ENCODE results near the gene TMEM131.

The TMEM131 gene

DNA sequence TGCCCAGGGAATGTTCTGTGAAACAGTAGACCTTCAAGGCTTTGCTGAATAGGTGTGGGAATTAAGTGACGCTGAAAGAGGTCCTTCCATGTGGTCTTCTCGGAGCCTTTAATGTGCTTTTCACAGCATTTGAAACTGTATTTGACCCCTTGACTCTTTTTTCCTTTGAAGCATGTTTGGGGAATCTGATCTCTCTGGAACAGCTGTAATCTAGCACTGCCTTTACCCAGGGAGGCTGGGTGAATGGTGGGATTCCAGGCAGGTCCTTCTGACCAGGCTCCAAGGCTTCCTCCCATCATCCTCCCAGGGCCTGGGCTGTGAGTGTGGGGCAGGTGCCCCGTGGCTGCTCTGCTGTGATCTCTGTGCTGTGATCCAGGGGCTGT is 278.1 kb downstream of the TMEM131 start:
- DNase-seq (ENCODE audit: low read depth in 1 of 2, low spot score in 1 of 2): no peak
- TF ChIP-seq, protein P1, sequence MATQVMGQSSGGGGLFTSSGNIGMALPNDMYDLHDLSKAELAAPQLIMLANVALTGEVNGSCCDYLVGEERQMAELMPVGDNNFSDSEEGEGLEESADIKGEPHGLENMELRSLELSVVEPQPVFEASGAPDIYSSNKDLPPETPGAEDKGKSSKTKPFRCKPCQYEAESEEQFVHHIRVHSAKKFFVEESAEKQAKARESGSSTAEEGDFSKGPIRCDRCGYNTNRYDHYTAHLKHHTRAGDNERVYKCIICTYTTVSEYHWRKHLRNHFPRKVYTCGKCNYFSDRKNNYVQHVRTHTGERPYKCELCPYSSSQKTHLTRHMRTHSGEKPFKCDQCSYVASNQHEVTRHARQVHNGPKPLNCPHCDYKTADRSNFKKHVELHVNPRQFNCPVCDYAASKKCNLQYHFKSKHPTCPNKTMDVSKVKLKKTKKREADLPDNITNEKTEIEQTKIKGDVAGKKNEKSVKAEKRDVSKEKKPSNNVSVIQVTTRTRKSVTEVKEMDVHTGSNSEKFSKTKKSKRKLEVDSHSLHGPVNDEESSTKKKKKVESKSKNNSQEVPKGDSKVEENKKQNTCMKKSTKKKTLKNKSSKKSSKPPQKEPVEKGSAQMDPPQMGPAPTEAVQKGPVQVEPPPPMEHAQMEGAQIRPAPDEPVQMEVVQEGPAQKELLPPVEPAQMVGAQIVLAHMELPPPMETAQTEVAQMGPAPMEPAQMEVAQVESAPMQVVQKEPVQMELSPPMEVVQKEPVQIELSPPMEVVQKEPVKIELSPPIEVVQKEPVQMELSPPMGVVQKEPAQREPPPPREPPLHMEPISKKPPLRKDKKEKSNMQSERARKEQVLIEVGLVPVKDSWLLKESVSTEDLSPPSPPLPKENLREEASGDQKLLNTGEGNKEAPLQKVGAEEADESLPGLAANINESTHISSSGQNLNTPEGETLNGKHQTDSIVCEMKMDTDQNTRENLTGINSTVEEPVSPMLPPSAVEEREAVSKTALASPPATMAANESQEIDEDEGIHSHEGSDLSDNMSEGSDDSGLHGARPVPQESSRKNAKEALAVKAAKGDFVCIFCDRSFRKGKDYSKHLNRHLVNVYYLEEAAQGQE (IDR thresholded peaks at IDR 0.05; ENCODE audit: insufficient replicate concordance, low read depth): no peak
- TF ChIP-seq POLR2AphosphoS5 (IDR thresholded peaks at IDR 0.05; ENCODE audit: low read depth): no peak
- TF ChIP-seq GABPA (IDR thresholded peaks at IDR 0.05; ENCODE audit: low read depth): no peak
- no peak for TF ChIP-seq SPI1 (IDR thresholded peaks at IDR 0.05; ENCODE audit: borderline replicate concordance, low read depth)
- TF ChIP-seq CTCF (IDR thresholded peaks at IDR 0.05; ENCODE audit: insufficient read depth, low read length): no peak
- Histone ChIP-seq H3K27me3 (ENCODE audit: insufficient read depth, poor library complexity, severe bottlenecking) (no peaks in the 10 kb centered on the region), H3K27ac (replicated peaks) (peak overlapping the region; percentile 57), H3K4me3 (replicated peaks; ENCODE audit: insufficient read depth, low read length) (no peak overlapping the region)

DNA sequence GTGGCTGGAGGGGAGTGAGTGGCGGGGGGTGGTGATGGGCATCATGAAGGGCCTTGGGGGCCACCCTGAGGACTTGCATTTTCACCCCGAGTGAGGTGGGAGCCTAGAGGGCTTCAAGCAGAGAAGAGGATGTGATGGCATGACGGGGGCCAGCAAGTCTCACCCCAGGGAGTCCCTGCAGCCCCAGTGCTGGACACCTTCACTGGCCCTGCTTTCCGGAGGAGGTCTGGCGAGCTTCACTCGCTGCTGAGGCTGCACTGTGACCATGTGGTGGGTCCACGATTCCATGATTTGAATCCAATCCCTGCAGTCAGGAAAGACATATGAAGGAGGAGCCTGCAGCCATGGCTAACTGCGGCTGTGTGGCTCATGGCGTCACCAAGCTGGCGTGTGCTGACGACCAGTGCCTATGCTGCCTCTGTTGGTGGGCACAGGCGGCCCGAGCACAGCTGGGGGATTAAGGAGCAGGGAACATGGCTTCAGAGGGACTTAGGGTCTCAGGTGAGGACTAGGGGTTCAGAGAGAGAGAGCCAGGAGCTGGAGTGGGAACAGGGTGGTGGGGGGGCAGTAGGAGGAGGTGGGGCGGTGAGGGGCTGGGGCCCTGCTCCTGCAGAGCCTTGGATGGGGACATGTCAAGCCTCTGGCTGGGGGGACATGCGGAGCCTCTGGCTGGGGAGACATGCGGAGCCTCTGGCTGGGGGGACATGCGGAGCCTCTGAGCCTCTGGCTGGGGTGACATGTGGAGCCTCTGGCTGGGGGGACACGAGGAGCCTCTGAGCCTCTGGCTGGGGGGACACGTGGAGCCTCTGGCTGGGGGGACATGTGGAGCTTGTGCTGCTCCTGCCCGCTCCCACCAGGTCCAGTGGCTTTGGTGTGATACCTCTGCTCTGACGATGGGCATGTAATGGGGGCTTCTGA is 278.8 kb downstream of the TMEM131 start:
- TF ChIP-seq, protein P1 (IDR thresholded peaks at IDR 0.05; ENCODE audit: insufficient replicate concordance, low read depth): no peak
- TF ChIP-seq GABPA (IDR thresholded peaks at IDR 0.05; ENCODE audit: low read depth): no peak
- no peak for TF ChIP-seq SPI1 (IDR thresholded peaks at IDR 0.05; ENCODE audit: borderline replicate concordance, low read depth)
- TF ChIP-seq CTCF (IDR thresholded peaks at IDR 0.05; ENCODE audit: insufficient read depth, low read length): no peak
- TF ChIP-seq POLR2AphosphoS5 (IDR thresholded peaks at IDR 0.05; ENCODE audit: low read depth): no peak
- H3K27ac ChIP-seq (replicated peaks): no peak overlapping the region
- DNase-seq (ENCODE audit: low read depth in 1 of 2, low spot score in 1 of 2): no peak
- no peak overlapping the region for H3K4me3 ChIP-seq (replicated peaks; ENCODE audit: insufficient read depth, low read length)
- no peaks in the 10 kb centered on the region for H3K27me3 ChIP-seq (ENCODE audit: insufficient read depth, poor library complexity, severe bottlenecking)

DNA sequence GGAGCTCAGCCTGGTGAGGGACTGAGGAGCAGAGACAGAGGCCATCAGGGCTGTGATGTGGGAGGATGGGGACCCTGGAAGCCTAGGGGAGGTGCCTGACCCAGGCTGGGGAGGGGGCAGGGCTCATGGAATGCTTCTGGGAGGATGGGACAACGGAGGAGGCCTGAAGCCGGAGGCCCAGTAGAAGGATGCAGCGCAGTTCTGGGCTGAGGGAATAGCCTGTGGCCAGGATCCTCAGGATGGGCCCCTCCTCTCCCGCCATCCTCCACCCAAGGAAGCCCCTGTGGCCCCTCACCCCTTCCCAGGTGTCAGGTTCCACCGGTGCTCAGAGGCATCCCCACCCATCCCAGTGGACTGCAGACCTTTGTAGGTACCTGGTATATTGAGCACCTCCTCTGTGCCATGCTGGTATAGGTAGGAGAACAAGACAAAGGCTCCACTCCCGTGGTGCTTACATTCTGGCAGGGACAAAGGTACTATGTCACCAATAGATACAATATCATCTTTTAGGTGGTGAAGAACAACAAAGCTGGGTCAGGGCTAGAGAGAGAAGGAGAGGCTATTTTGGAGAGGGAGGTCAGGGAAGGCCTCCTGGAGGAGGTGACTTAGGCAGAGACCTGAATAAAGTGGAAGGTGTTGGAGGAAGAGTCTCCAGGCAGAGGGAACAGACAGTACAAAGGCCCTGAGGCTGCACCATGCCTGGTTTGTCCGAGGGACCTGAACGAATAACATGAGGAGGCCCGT is 279.6 kb downstream of the TMEM131 start:
- no peak overlapping the region for H3K27ac ChIP-seq (replicated peaks)
- TF ChIP-seq, protein P1 (IDR thresholded peaks at IDR 0.05; ENCODE audit: insufficient replicate concordance, low read depth): no peak
- TF ChIP-seq GABPA (IDR thresholded peaks at IDR 0.05; ENCODE audit: low read depth) (no peak), POLR2AphosphoS5 (IDR thresholded peaks at IDR 0.05; ENCODE audit: low read depth) (no peak), CTCF (IDR thresholded peaks at IDR 0.05; ENCODE audit: insufficient read depth, low read length) (no peak), SPI1 (IDR thresholded peaks at IDR 0.05; ENCODE audit: borderline replicate concordance, low read depth) (no peak)

More for the DNA sequence above, 279.6 kb downstream of the TMEM131 start:
- H3K4me3 ChIP-seq (replicated peaks; ENCODE audit: insufficient read depth, low read length): no peak overlapping the region
- no peaks in the 10 kb centered on the region for H3K27me3 ChIP-seq (ENCODE audit: insufficient read depth, poor library complexity, severe bottlenecking)
- no peak for DNase-seq (ENCODE audit: low read depth in 1 of 2, low spot score in 1 of 2)

Measured in HL-60 (cell line).